ENCODE data around the gene SHLD1. TPM values are rescaled to one million over a fixed set of nuclear protein-coding genes. Genes with fewer than 3 reads are reported as not detected.
A peak's percentile ranks its signal among the peaks of the same experiment; 100 is the strongest.

Gene SHLD1
- total and polyA plus RNA-seq, 2 experiments from 2014 or later, result 1.4 to 15.0 TPM

DNA sequence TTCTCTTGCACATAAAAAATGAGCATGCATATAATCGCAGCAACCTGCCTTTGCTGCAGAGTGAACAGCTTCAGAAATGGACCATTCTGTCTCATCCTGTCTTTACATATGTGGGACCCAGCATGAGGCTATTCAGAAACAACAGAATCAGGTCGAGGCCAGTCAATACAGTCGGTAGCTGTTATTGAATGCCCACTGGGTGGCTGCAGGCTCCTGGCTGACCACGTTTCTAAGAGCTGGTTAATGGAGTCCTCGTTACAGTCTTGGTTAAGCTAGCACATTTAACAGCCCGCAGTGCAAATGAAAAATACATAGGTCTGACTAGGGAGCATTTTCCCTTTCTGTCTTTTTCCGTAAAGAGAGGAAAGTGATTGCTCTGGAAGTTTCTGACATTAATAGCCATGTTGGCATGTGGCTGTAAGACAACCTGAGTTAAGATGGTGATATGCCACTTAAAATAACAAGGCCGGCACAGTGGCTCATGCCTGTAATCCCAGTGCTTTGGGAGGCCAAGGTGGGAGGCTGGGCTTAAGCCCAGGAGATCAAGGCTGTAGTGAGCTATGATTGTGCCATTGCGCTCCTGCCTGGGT, 75.0 kb downstream of the SHLD1 start:
- Mint-ChIP-seq H3K27me3 (ENCODE audit: insufficient read depth, low read depth, poor library complexity) (peaks cover 11% of the 10 kb centered on the region), H3K9me3 (no peaks in the 10 kb centered on the region), H3K4me1 (peaks cover 42% of the 10 kb centered on the region), H3K27ac (no peak overlapping the region), H3K4me3 (no peak overlapping the region), H3K36me3 (ENCODE audit: low read depth) (peaks cover 2% of the 10 kb centered on the region; the same call in 2 of the 3 replicates)
- Histone ChIP-seq H3K36me3 (ENCODE audit: insufficient read depth) (no peaks in the 10 kb centered on the region), H3K27me3 (ENCODE audit: insufficient read depth) (no peaks in the 10 kb centered on the region), H3K4me3 (no peak overlapping the region), H3K4me1 (ENCODE audit: insufficient read depth) (peaks cover 19% of the 10 kb centered on the region), H2AFZ (no peak overlapping the region), H3K9me2 (ENCODE audit: insufficient read depth) (no peaks in the 10 kb centered on the region; the same call in 1 of the 2 replicates), H4K20me1 (replicated peaks; ENCODE audit: insufficient read depth) (no peaks in the 10 kb centered on the region), H3F3A (replicated peaks; ENCODE audit: low read depth) (no peaks in the 10 kb centered on the region), H3K4me2 (no peak overlapping the region), H3K79me2 (replicated peaks; ENCODE audit: insufficient read depth) (no peaks in the 10 kb centered on the region), H3K27ac (ENCODE audit: low read depth) (no peak overlapping the region)
- ATAC-seq (peak; percentile 80), DNase-seq (ENCODE audit: low spot score) (peak; percentile 44)
- no peak for TF ChIP-seq ZNF331 (CRISPR knock-in tag; IDR thresholded peaks at IDR 0.05; ENCODE audit: low read depth)
- TF ChIP-seq, protein P1, sequence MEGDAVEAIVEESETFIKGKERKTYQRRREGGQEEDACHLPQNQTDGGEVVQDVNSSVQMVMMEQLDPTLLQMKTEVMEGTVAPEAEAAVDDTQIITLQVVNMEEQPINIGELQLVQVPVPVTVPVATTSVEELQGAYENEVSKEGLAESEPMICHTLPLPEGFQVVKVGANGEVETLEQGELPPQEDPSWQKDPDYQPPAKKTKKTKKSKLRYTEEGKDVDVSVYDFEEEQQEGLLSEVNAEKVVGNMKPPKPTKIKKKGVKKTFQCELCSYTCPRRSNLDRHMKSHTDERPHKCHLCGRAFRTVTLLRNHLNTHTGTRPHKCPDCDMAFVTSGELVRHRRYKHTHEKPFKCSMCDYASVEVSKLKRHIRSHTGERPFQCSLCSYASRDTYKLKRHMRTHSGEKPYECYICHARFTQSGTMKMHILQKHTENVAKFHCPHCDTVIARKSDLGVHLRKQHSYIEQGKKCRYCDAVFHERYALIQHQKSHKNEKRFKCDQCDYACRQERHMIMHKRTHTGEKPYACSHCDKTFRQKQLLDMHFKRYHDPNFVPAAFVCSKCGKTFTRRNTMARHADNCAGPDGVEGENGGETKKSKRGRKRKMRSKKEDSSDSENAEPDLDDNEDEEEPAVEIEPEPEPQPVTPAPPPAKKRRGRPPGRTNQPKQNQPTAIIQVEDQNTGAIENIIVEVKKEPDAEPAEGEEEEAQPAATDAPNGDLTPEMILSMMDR (conservative IDR thresholded peaks at IDR 0.05; ENCODE audit: low read depth in 2 of 2), result peak in 1 of 2 experiments; percentile 38; a peak in 2 of 4 replicates
- TF ChIP-seq POLR2AphosphoS5 (IDR thresholded peaks at IDR 0.05; ENCODE audit: low read depth), result no peak
- TF ChIP-seq, protein P2, sequence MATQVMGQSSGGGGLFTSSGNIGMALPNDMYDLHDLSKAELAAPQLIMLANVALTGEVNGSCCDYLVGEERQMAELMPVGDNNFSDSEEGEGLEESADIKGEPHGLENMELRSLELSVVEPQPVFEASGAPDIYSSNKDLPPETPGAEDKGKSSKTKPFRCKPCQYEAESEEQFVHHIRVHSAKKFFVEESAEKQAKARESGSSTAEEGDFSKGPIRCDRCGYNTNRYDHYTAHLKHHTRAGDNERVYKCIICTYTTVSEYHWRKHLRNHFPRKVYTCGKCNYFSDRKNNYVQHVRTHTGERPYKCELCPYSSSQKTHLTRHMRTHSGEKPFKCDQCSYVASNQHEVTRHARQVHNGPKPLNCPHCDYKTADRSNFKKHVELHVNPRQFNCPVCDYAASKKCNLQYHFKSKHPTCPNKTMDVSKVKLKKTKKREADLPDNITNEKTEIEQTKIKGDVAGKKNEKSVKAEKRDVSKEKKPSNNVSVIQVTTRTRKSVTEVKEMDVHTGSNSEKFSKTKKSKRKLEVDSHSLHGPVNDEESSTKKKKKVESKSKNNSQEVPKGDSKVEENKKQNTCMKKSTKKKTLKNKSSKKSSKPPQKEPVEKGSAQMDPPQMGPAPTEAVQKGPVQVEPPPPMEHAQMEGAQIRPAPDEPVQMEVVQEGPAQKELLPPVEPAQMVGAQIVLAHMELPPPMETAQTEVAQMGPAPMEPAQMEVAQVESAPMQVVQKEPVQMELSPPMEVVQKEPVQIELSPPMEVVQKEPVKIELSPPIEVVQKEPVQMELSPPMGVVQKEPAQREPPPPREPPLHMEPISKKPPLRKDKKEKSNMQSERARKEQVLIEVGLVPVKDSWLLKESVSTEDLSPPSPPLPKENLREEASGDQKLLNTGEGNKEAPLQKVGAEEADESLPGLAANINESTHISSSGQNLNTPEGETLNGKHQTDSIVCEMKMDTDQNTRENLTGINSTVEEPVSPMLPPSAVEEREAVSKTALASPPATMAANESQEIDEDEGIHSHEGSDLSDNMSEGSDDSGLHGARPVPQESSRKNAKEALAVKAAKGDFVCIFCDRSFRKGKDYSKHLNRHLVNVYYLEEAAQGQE (IDR thresholded peaks at IDR 0.05; ENCODE audit: unreplicated experiment), result no peak
- no peak for TF ChIP-seq NANOG (IDR thresholded peaks at IDR 0.05; ENCODE audit: borderline replicate concordance)
- TF ChIP-seq STAT1 (IDR thresholded peaks at IDR 0.05; ENCODE audit: unreplicated experiment), result no peak

DNA sequence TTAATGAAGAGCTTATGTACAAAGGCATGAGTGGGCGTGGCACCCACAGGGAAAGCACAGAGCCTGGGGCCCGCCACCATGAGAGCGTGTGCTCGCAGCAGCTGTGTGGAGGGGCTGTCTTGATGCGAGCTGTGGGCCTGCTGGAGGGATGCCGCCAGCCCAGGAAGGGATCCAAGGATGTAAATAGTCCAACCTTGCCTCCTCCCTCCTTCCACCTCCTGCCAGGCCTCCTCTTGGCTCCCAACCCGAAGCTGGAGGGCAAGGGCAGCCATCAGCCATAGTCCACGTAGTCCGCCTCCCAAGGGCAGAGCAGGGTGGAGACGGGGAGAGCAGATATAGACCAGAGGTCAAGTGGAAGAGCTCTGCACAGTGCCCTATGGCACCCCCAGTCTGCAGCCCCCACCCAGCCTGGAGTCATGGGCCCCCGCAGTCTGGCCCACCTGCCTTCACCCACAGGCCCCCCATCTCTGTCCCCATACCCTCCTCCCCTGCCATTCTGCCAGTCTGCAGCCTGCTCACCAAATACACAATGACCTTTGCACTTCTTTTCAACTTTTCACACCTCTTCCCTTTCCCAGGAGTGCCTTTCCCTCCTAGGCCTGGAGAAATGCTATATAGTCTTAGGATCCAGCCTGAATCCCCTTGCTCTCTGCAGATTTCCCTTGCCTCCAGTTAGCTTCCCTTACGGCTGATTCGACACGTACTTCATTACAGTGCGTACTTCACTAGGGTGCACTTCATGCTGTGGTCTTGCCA, 77.1 kb downstream of the SHLD1 start:
- Mint-ChIP-seq H3K36me3 (ENCODE audit: low read depth) (peaks cover 2% of the 10 kb centered on the region; the same call in 2 of the 3 replicates), H3K9me3 (no peaks in the 10 kb centered on the region), H3K27ac (no peak overlapping the region), H3K4me1 (peaks cover 29% of the 10 kb centered on the region), H3K4me3 (no peak overlapping the region), H3K27me3 (ENCODE audit: insufficient read depth, low read depth, poor library complexity) (peaks cover 11% of the 10 kb centered on the region)
- DNase-seq (ENCODE audit: low spot score) (no peak), ATAC-seq (no peak)
- Histone ChIP-seq H3K9me2 (ENCODE audit: insufficient read depth) (no peaks in the 10 kb centered on the region; the same call in 1 of the 2 replicates), H3K79me2 (replicated peaks; ENCODE audit: insufficient read depth) (no peaks in the 10 kb centered on the region), H3K4me2 (no peak overlapping the region), H2AFZ (no peak overlapping the region), H3K27ac (ENCODE audit: low read depth) (no peak overlapping the region), H3K27me3 (ENCODE audit: insufficient read depth) (no peaks in the 10 kb centered on the region), H3F3A (replicated peaks; ENCODE audit: low read depth) (no peaks in the 10 kb centered on the region), H3K4me1 (ENCODE audit: insufficient read depth) (peaks cover 19% of the 10 kb centered on the region), H3K36me3 (ENCODE audit: insufficient read depth) (no peaks in the 10 kb centered on the region), H3K4me3 (no peak overlapping the region), H4K20me1 (replicated peaks; ENCODE audit: insufficient read depth) (no peaks in the 10 kb centered on the region)
- TF ChIP-seq ZNF331 (CRISPR knock-in tag; IDR thresholded peaks at IDR 0.05; ENCODE audit: low read depth), result no peak
- no peak for TF ChIP-seq NANOG (IDR thresholded peaks at IDR 0.05; ENCODE audit: borderline replicate concordance)
- no peak for TF ChIP-seq STAT1 (IDR thresholded peaks at IDR 0.05; ENCODE audit: unreplicated experiment)
- no peak for TF ChIP-seq JUNB (IDR thresholded peaks at IDR 0.05; ENCODE audit: unreplicated experiment)
- no peak for TF ChIP-seq ZNF114 (CRISPR knock-in tag; IDR thresholded peaks at IDR 0.05)
- no peak for TF ChIP-seq EZH2phosphoT487 (IDR thresholded peaks at IDR 0.05; ENCODE audit: unreplicated experiment)
- TF ChIP-seq EZH2 (IDR thresholded peaks at IDR 0.05; ENCODE audit: low read depth, unreplicated experiment), result no peak
- no peak for TF ChIP-seq CREB1 (CRISPR knock-in tag; IDR thresholded peaks at IDR 0.05; ENCODE audit: low read depth)
- TF ChIP-seq, protein P1 (conservative IDR thresholded peaks at IDR 0.05; ENCODE audit: low read depth in 2 of 2), result no peak
- no peak for TF ChIP-seq POLR2AphosphoS5 (IDR thresholded peaks at IDR 0.05; ENCODE audit: low read depth)
- TF ChIP-seq, protein P3, sequence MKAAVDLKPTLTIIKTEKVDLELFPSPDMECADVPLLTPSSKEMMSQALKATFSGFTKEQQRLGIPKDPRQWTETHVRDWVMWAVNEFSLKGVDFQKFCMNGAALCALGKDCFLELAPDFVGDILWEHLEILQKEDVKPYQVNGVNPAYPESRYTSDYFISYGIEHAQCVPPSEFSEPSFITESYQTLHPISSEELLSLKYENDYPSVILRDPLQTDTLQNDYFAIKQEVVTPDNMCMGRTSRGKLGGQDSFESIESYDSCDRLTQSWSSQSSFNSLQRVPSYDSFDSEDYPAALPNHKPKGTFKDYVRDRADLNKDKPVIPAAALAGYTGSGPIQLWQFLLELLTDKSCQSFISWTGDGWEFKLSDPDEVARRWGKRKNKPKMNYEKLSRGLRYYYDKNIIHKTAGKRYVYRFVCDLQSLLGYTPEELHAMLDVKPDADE (IDR thresholded peaks at IDR 0.05), result no peak
